Transverse colon (tissue), 4 donors: ENCODE measurements around the gene NPPA.

Experiments
- CTCF ChIP-seq, 5 experiments: fragments of 200-600 bp in 3 of 5; fragments of 450-650 bp in 2 of 5; sonication (generic) in 3 of 5; IDR thresholded peaks; 1 replicate in 2 of 5; 2 replicates in 3 of 5; pipeline ENCODE4 v1.5.1; 2016 to 2017; ENCODE audit warnings: antibody characterized with exemption in 5 of 5, inconsistent platforms in 3 of 5, mild to moderate bottlenecking in 2 of 5, moderate library complexity in 1 of 5
- POLR2A ChIP-seq: fragments of 450-650 bp; IDR thresholded peaks from one replicate; pipeline ENCODE4 v1.6.1; 2016; ENCODE audit warnings: antibody characterized with exemption, mild to moderate bottlenecking, moderate library complexity
- POLR2AphosphoS5 ChIP-seq, 3 donors: sonication (generic); formaldehyde crosslinking; IDR thresholded peaks; one replicate each; pipeline ENCODE4 v1.6.1; 2016; ENCODE audit warnings: antibody characterized with exemption in 3 of 3

DNA sequence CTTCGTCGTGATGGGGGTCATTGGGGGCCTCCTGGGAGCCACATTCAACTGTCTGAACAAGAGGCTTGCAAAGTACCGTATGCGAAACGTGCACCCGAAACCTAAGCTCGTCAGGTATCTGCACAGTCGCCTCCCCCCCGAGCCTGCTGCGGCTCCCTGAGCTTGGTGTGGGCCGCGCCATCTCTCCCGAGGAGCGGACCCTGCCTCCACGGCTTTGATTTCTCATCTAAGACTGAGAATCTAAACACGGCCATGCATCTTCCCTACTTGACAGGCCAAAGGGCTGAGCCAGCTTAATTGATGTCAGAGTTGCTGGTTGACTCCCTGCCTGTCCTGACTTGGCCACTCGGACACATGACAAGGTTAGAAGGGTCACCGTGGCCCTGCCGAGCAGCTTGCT, 19.1 kb downstream of the NPPA start:
- TF ChIP-seq CTCF (IDR thresholded peaks at IDR 0.05): no peak
- TF ChIP-seq POLR2A: no peak
- TF ChIP-seq POLR2AphosphoS5 (IDR thresholded peaks at IDR 0.05): no peak
